Measurements from ENCODE around the gene KERA. TPM values are rescaled to one million over a fixed set of nuclear protein-coding genes. Genes with fewer than 3 reads are reported as not detected.

KERA gene
- polyA plus RNA-seq, 3 donors = not detected

GRCh38 chr12:91019455-91019854 lies 38.4 kb downstream of the KERA start:
- Histone ChIP-seq H3K4me3 (replicated peaks in 1 of 3; ENCODE audit: low read depth in 2 of 3, low read length in 3 of 3) (no peak overlapping the region), H3K79me2 (ENCODE audit: insufficient read depth, low read length) (no peaks in the 10 kb centered on the region), H4K20me1 (ENCODE audit: insufficient read depth, low read length) (no peaks in the 10 kb centered on the region), H3K4me1 (ENCODE audit: control insufficient read depth in 1 of 2, insufficient read depth in 2 of 2, low read length in 2 of 2) (no peaks in the 10 kb centered on the region), H3K9ac (ENCODE audit: insufficient read depth, low read length, poor library complexity, severe bottlenecking) (no peak overlapping the region), H3K27me3 (ENCODE audit: control insufficient read depth in 2 of 2, insufficient read depth in 2 of 2, low read length in 2 of 2) (no peaks in the 10 kb centered on the region), H2AFZ (ENCODE audit: insufficient read depth, low read depth, low read length, poor library complexity, severe bottlenecking) (no peak overlapping the region), H3K9me3 (replicated peaks in 1 of 2; ENCODE audit: control insufficient read depth in 1 of 2, insufficient read depth in 1 of 2, low read length in 2 of 2) (no peaks in the 10 kb centered on the region), H3K36me3 (replicated peaks in 1 of 2; ENCODE audit: control insufficient read depth in 1 of 2, insufficient read depth in 2 of 2, low read length in 2 of 2) (no peaks in the 10 kb centered on the region), H3K4me2 (replicated peaks; ENCODE audit: extremely low read depth, low read length, poor library complexity, severe bottlenecking) (no peak overlapping the region), H3K27ac (ENCODE audit: low read depth in 1 of 2, low read length in 2 of 2) (no peak overlapping the region)
- peaks cover 0 to 6% (median 0%) of the 10 kb centered on the region in 7 donors for H3K9me3 Mint-ChIP-seq
- H3K27me3 Mint-ChIP-seq (ENCODE audit: low read depth in 3 of 3) = peaks cover 0 to 1% (median 0%) of the 10 kb centered on the region in 3 donors
- H3K36me3 Mint-ChIP-seq = no peaks in the 10 kb centered on the region
- no peak overlapping the region for H3K27ac Mint-ChIP-seq
- intact Hi-C loops (cut with micrococcal nuclease) = no loop called here
- WGBS (ENCODE audit: insufficient coverage) = 86% methylated on average over 1 of the region's 4 CpGs
- no peak for DNase-seq
- TF ChIP-seq CTCF (IDR thresholded peaks at IDR 0.05) = no peak
- no peak overlapping the region for H3K4me3 Mint-ChIP-seq
- no peaks in the 10 kb centered on the region for H3K4me1 Mint-ChIP-seq

- H3K9me3 ChIP-seq (replicated peaks in 1 of 2; ENCODE audit: control insufficient read depth in 1 of 2, insufficient read depth in 1 of 2, low read length in 2 of 2) = no peaks in the 10 kb centered on the region
- intact Hi-C loops (cut with micrococcal nuclease) = no loop called here
- no peaks in the 10 kb centered on the region for H3K36me3 ChIP-seq (replicated peaks in 1 of 2; ENCODE audit: control insufficient read depth in 1 of 2, insufficient read depth in 2 of 2, low read length in 2 of 2)
- H4K20me1 ChIP-seq (ENCODE audit: insufficient read depth, low read length) = no peaks in the 10 kb centered on the region
- H3K27ac ChIP-seq (ENCODE audit: low read depth in 1 of 2, low read length in 2 of 2) = no peak overlapping the region
- H3K4me3 ChIP-seq (replicated peaks in 1 of 3; ENCODE audit: low read depth in 2 of 3, low read length in 3 of 3) = no peak overlapping the region
- no peak overlapping the region for H2AFZ ChIP-seq (ENCODE audit: insufficient read depth, low read depth, low read length, poor library complexity, severe bottlenecking)
- TF ChIP-seq CTCF (IDR thresholded peaks at IDR 0.05) = no peak
- DNase-seq = no peak
- H3K4me1 ChIP-seq (ENCODE audit: control insufficient read depth in 1 of 2, insufficient read depth in 2 of 2, low read length in 2 of 2) = no peaks in the 10 kb centered on the region
- H3K79me2 ChIP-seq (ENCODE audit: insufficient read depth, low read length) = no peaks in the 10 kb centered on the region
- Mint-ChIP-seq H3K27ac (no peak overlapping the region), H3K9me3 (peaks cover 0 to 6% (median 3%) of the 10 kb centered on the region in 7 donors), H3K36me3 (no peaks in the 10 kb centered on the region), H3K4me3 (no peak overlapping the region), H3K27me3 (ENCODE audit: low read depth in 3 of 3) (peaks cover 0 to 1% (median 0%) of the 10 kb centered on the region in 3 donors), H3K4me1 (no peaks in the 10 kb centered on the region)
- no peak overlapping the region for H3K9ac ChIP-seq (ENCODE audit: insufficient read depth, low read length, poor library complexity, severe bottlenecking)
- H3K4me2 ChIP-seq (replicated peaks; ENCODE audit: extremely low read depth, low read length, poor library complexity, severe bottlenecking) = no peak overlapping the region
- no peaks in the 10 kb centered on the region for H3K27me3 ChIP-seq (ENCODE audit: control insufficient read depth in 2 of 2, insufficient read depth in 2 of 2, low read length in 2 of 2)
- no CpG with 5 or more reads among the region's 5 CpGs for WGBS (ENCODE audit: insufficient coverage)
These were observed 40.1 kb downstream of the KERA start for GRCh38 chr12:91017511-91018263.
